ENCODE data around the gene DLGAP1. TPM values are rescaled to one million over a fixed set of nuclear protein-coding genes. Genes with fewer than 3 reads are reported as not detected.
A peak's percentile ranks its signal among the peaks of the same experiment; 100 is the strongest.

Gene DLGAP1
- total and polyA plus RNA-seq, 3 donors from 2014 or later, result 18.6 to 93.8 (median 69.1) TPM

DNA sequence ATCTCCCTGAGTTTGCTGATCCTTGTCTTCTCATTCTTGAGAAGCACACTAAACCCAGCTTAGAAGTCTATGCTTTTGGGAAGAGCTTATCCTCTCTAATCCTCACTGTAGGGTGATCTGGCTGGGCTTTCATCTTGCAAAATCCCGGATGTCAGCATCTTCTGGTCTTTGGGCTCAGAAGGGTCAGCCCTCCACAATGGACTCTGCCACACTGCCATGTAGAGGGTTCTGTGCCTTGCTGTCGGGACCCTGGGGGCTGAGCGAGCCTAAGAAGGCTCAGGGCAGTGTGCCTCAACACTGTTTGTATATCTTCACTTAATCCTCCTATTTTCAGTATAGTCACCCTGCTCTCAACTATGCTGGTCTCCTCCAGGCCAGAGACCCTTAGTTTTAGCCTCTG lies 902.8 kb downstream of the DLGAP1 start:
- no peak overlapping the region for H3K27ac ChIP-seq
- WGBS, 2 donors, result 92 to 95% methylated on average over 2 to 3 of the region's 3 CpGs
- H3K27me3 ChIP-seq, result no peaks in the 10 kb centered on the region
- no peak overlapping the region for H3K4me3 ChIP-seq
- no peaks in the 10 kb centered on the region for H3K4me1 ChIP-seq
- H3K36me3 ChIP-seq (ENCODE audit: low read depth, missing control alignments), result no peaks in the 10 kb centered on the region
- no peak for DNase-seq
- TF ChIP-seq POLR2A (IDR thresholded peaks at IDR 0.05), result no peak
- TF ChIP-seq CTCF (IDR thresholded peaks at IDR 0.05), result no peak
- intact Hi-C loops (cut with DNase I; ENCODE audit: low total_unique reads), result no loop called here
- no peaks in the 10 kb centered on the region for H3K9me3 ChIP-seq

DNA sequence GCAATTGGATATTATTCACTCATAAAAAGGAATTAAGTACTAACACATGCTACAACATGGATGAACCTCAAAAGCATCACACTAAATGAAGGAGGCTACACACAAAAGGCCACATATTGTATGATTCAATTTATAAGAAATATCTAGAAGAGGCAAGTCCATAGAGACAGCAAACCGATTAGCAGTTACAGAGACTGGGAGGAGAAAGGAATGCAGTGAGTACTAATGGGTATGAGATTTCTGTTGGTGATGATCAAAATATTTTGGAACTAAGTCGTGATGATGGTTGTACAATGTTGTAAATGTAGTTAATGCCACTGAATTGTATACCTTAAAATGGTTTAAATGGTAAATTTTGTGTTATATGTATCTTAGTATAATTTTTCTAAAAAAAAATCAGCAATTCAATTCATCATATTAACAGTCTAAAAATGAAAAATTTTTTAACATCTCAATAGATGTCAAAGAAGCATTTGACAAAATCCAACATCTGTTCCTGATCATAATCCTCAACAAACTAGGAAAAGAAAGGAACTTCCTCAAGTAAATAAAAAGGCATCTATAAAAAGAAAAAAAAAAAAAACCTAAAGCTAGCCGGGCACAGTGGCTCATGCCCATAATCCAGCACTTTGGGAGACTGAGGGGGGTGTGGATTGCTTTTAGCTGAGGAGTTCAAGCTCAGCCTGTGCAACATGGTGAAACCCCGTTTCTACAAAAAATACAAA lies 907.1 kb downstream of the DLGAP1 start:
- no peak for TF ChIP-seq POLR2A (IDR thresholded peaks at IDR 0.05)
- no peak for TF ChIP-seq CTCF (IDR thresholded peaks at IDR 0.05)
- H3K4me1 ChIP-seq, result no peaks in the 10 kb centered on the region
- H3K9me3 ChIP-seq, result no peaks in the 10 kb centered on the region
- H3K36me3 ChIP-seq (ENCODE audit: low read depth, missing control alignments), result no peaks in the 10 kb centered on the region
- no peak overlapping the region for H3K27ac ChIP-seq
- no peaks in the 10 kb centered on the region for H3K27me3 ChIP-seq
- intact Hi-C loops (cut with DNase I; ENCODE audit: low total_unique reads), result no loop called here
- DNase-seq, result no peak
- no peak overlapping the region for H3K4me3 ChIP-seq
- whole genome bisulfite sequencing, 2 donors, result 82 to 92% methylated on average over 4 of the region's 4 CpGs

- no peaks in the 10 kb centered on the region for H3K9me3 ChIP-seq
- H3K27me3 ChIP-seq, result no peaks in the 10 kb centered on the region
- no peak overlapping the region for H3K27ac ChIP-seq
- DNase-seq, result peak; percentile 28
- H3K36me3 ChIP-seq (ENCODE audit: low read depth, missing control alignments), result no peaks in the 10 kb centered on the region
- H3K4me1 ChIP-seq, result no peaks in the 10 kb centered on the region
- WGBS, 2 donors, result 75 to 91% methylated on average over 5 of the region's 5 CpGs
- TF ChIP-seq CTCF (IDR thresholded peaks at IDR 0.05) (no peak), POLR2A (IDR thresholded peaks at IDR 0.05) (no peak)
- no peak overlapping the region for H3K4me3 ChIP-seq
- intact Hi-C loops (cut with DNase I; ENCODE audit: low total_unique reads), result no loop called here
Observed at GRCh38 chr18:3546106-3546505, 909.0 kb downstream of the DLGAP1 start.

DNA sequence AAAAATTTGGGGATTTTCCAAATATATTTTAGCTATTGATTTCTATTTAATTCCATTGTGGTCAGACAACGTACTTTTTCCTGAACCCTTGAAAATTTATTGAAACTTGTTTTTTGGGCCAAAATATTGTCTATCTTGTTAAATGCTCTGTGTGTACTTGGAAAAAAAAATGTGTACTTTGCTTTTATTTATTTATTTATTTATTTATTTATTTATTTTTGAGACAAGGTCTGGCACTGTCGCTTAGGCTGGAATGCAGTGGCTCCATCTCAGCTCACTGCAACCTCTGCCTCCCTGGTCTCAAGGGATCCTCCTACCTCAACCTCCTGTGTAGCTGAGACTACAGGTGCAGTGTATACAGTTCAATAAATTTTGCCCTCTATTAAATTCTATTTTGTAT lies 910.6 kb downstream of the DLGAP1 start:
- no peak overlapping the region for H3K27ac ChIP-seq
- H3K4me3 ChIP-seq, result no peak overlapping the region
- TF ChIP-seq POLR2A (IDR thresholded peaks at IDR 0.05), result no peak
- no peak for TF ChIP-seq CTCF (IDR thresholded peaks at IDR 0.05)
- no peaks in the 10 kb centered on the region for H3K9me3 ChIP-seq
- DNase-seq, result no peak
- 82 to 92% methylated on average over 2 of the region's 2 CpGs for WGBS, 2 donors
- H3K36me3 ChIP-seq (ENCODE audit: low read depth, missing control alignments), result no peaks in the 10 kb centered on the region
- no peaks in the 10 kb centered on the region for H3K27me3 ChIP-seq
- no peaks in the 10 kb centered on the region for H3K4me1 ChIP-seq
- intact Hi-C loops (cut with DNase I; ENCODE audit: low total_unique reads), result no loop called here

Data from testis (tissue), 3 donors.